ENCODE data around the gene CADM1.

DNA sequence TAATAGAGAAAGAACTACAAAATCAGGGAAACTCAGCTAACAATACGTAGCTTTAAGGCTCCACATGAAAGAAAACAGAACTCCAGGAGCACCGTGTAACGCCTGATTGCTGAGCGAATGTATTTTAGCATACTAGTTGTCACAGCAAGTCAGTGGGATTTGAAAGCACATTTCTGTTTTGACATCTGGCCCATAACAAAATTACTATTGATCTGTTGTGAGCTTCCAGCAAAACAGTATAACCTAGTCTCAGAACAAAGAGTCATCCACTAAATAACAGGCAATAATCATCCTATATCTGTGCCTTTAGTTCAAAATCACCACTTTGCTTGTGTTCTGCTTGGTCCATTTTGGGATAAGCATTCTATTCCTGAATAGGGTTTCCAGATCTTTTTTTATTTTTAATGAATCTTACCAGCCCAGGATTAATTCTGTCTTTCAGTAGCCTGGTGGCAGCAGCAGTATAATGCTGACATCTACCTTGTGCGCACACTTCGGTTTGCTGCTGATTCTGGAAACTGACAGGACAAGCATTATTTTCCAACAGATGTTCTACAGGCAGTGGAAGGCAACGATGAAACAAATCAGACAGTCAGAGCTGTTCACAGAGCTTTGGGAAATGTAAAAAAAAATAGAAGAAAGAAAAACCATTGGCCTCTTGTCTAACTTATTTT, 66.2 kb downstream of the CADM1 start:
- no peak for TF ChIP-seq TAF1 (IDR thresholded peaks at IDR 0.05; ENCODE audit: borderline replicate concordance, insufficient read depth, low read length)
- TF ChIP-seq, protein P1, sequence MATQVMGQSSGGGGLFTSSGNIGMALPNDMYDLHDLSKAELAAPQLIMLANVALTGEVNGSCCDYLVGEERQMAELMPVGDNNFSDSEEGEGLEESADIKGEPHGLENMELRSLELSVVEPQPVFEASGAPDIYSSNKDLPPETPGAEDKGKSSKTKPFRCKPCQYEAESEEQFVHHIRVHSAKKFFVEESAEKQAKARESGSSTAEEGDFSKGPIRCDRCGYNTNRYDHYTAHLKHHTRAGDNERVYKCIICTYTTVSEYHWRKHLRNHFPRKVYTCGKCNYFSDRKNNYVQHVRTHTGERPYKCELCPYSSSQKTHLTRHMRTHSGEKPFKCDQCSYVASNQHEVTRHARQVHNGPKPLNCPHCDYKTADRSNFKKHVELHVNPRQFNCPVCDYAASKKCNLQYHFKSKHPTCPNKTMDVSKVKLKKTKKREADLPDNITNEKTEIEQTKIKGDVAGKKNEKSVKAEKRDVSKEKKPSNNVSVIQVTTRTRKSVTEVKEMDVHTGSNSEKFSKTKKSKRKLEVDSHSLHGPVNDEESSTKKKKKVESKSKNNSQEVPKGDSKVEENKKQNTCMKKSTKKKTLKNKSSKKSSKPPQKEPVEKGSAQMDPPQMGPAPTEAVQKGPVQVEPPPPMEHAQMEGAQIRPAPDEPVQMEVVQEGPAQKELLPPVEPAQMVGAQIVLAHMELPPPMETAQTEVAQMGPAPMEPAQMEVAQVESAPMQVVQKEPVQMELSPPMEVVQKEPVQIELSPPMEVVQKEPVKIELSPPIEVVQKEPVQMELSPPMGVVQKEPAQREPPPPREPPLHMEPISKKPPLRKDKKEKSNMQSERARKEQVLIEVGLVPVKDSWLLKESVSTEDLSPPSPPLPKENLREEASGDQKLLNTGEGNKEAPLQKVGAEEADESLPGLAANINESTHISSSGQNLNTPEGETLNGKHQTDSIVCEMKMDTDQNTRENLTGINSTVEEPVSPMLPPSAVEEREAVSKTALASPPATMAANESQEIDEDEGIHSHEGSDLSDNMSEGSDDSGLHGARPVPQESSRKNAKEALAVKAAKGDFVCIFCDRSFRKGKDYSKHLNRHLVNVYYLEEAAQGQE (IDR thresholded peaks at IDR 0.05; ENCODE audit: insufficient read depth in 1 of 2, low read depth in 2 of 2, low read length in 2 of 2) = no peak
- TF ChIP-seq POLR2AphosphoS5 (IDR thresholded peaks at IDR 0.05; ENCODE audit: low read depth, low read length) = no peak
- TF ChIP-seq SIN3A (IDR thresholded peaks at IDR 0.05; ENCODE audit: borderline replicate concordance, insufficient read depth, low read length) = no peak
- no peak for TF ChIP-seq FOXP2 (optimal IDR thresholded peaks at IDR 0.05; ENCODE audit: borderline replicate concordance, extremely low read depth, extremely low read length, insufficient read depth)

Data from PFSK-1 (cell line).